K562 (cell line): Measurements from ENCODE around the gene DGUOK.

Experiments used
- CBFA2T3 ChIP-seq: fragments of 450-650 bp; IDR thresholded peaks from 2 replicates; pipeline ENCODE4 v1.6.1; 2017
- PHF8 ChIP-seq: fragments of 200-600 bp; sonication (generic); IDR thresholded peaks from 2 replicates; pipeline ENCODE4 v1.6.1; 2012; ENCODE audit warnings: mixed run types, mild to moderate bottlenecking, inconsistent platforms, low read length, moderate library complexity, borderline replicate concordance
- POLR2A ChIP-seq: fragments of 450-650 bp; conservative IDR thresholded peaks from 2 replicates; pipeline ENCODE4 v1.6.1; 2016
- POLR2AphosphoS2 ChIP-seq: IDR thresholded peaks from 2 replicates; pipeline ENCODE4 v1.6.1; 2012; ENCODE audit warnings: low read length, improper control_type of control experiment
- RBM25 ChIP-seq: fragments of 200-400 bp; formaldehyde crosslinking; IDR thresholded peaks from 2 replicates; pipeline ENCODE4 v1.6.1; 2018; ENCODE audit warnings: low read length, low read depth, moderate library complexity; ENCODE audit not compliant: severe bottlenecking
- TARDBP ChIP-seq: fragments of 450-650 bp; IDR thresholded peaks from 2 replicates; pipeline ENCODE4 v1.6.1; 2016
- ZNF121 ChIP-seq: sonication (generic); formaldehyde crosslinking; conservative IDR thresholded peaks from 2 replicates; pipeline ENCODE4 v1.8.0; 2022; ENCODE audit warnings: missing genetic modification reagents
- TF ChIP-seq, protein P1 (sequence below): fragments of 450-650 bp; formaldehyde crosslinking; IDR thresholded peaks from 2 replicates; pipeline ENCODE4 v1.4.0; 2022; ENCODE audit warnings: missing genetic modification characterization
- TF ChIP-seq, protein P2 (sequence below): sonication (generic); formaldehyde crosslinking; IDR thresholded peaks from 2 replicates; pipeline ENCODE4 v1.8.1; 2023; ENCODE audit warnings: mild to moderate bottlenecking, missing genetic modification reagents

GRCh38 chr2:74001781-74002504 lies 75.3 kb downstream of the DGUOK start:
- TF ChIP-seq ZNF121: no peak
- TF ChIP-seq POLR2AphosphoS2: no peak
- TF ChIP-seq PHF8: no peak
- no peak for TF ChIP-seq POLR2A
- no peak for TF ChIP-seq TARDBP
- TF ChIP-seq, protein P1, sequence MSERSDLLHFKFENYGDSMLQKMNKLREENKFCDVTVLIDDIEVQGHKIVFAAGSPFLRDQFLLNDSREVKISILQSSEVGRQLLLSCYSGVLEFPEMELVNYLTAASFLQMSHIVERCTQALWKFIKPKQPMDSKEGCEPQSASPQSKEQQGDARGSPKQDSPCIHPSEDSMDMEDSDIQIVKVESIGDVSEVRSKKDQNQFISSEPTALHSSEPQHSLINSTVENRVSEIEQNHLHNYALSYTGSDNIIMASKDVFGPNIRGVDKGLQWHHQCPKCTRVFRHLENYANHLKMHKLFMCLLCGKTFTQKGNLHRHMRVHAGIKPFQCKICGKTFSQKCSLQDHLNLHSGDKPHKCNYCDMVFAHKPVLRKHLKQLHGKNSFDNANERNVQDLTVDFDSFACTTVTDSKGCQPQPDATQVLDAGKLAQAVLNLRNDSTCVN (CRISPR knock-in tag): no peak
- no peak for TF ChIP-seq RBM25
- TF ChIP-seq, protein P2, sequence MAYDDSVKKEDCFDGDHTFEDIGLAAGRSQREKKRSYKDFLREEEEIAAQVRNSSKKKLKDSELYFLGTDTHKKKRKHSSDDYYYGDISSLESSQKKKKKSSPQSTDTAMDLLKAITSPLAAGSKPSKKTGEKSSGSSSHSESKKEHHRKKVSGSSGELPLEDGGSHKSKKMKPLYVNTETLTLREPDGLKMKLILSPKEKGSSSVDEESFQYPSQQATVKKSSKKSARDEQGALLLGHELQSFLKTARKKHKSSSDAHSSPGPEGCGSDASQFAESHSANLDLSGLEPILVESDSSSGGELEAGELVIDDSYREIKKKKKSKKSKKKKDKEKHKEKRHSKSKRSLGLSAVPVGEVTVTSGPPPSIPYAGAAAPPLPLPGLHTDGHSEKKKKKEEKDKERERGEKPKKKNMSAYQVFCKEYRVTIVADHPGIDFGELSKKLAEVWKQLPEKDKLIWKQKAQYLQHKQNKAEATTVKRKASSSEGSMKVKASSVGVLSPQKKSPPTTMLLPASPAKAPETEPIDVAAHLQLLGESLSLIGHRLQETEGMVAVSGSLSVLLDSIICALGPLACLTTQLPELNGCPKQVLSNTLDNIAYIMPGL (CRISPR knock-in tag): no peak
- TF ChIP-seq CBFA2T3: no peak
